ENCODE results near the gene SUFU. TPM values are rescaled to one million over a fixed set of nuclear protein-coding genes. Genes with fewer than 3 reads are reported as not detected.

SUFU gene
- total RNA-seq, 4 donors from 2014 or later = 5.3 to 10.0 (median 8.6) TPM

DNA sequence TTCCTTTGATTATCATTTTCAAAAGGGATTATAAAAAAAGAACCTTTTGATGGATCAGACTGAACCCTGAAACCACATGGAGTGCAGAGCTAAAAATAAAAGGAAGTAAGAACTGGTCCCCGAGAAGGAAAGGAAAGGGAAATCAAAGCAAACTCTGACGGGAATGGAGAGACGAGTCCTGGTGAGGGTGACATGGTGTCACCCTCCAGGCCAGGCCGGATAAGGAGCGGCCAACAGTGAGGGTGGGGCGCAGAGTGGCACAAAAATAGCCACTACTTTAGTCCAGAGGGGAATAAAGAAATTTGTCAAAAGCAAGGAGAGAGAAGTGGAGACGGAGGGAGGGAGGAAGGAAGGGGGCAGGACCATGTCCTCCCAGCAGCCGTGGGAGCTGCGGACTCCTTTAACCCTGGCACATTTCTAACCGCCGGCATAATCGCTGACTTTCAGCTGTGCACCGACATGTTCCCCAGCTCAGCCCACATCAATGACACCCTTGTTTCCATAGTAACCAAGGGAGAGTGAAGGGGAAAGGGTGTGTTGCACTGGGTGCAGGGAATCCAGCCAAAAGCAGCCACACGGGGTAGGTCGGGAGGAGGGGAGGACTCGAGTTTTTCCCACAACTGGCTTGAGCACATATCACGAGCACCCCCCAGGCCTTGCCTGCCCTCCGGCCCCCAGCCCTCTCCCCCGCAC lies 170.2 kb downstream of the SUFU start:
- Histone ChIP-seq H3K9me3 (no peaks in the 10 kb centered on the region), H3K27me3 (no peaks in the 10 kb centered on the region), H3K36me3 (no peaks in the 10 kb centered on the region), H3K4me3 (peak overlapping the region in 1 of 2 donors; percentile 29), H3K27ac (peak overlapping the region; percentile 6 to 81 (median 79)), H3K4me1 (peaks cover 4 to 80% (median 49%) of the 10 kb centered on the region in 3 donors)
- TF ChIP-seq POLR2A (IDR thresholded peaks at IDR 0.05) (no peak), POLR2AphosphoS5 (IDR thresholded peaks at IDR 0.05) (peak; percentile 21), EP300 (IDR thresholded peaks at IDR 0.05) (no peak)
- ATAC-seq = peak; percentile 66
- WGBS, 2 donors (ENCODE audit: low coverage in 1 of 2) = 0% methylated on average over 8 to 13 of the region's 19 CpGs

DNA sequence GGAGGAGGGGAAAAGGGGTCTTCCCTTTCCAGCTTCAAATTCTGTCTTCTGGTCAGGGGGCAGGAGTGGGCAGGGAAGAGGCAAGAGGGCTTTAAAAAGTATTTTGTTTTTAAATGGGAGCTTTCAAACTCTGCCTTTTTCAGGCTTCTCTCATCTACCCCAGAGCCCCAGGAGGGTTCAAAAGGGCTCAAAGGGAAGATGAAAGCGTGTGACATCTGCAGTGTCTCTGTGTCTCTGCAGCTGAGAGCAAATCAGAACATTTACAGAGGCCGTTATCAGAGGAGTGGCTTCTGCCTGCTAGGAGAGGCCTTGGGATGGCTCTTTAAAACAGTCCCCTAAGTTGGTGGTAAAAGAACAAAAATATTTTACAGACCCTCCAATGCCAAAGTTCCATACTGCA lies 170.8 kb downstream of the SUFU start:
- no peak for ATAC-seq
- Histone ChIP-seq H3K9me3 (no peaks in the 10 kb centered on the region), H3K36me3 (no peaks in the 10 kb centered on the region), H3K27me3 (no peaks in the 10 kb centered on the region), H3K4me3 (peak overlapping the region in 1 of 2 donors; percentile 29), H3K27ac (peak overlapping the region; percentile 6 to 81 (median 79)), H3K4me1 (peaks cover 4 to 78% (median 45%) of the 10 kb centered on the region in 3 donors)
- 20 to 26% methylated on average over 1 to 2 of the region's 2 CpGs for WGBS, 2 donors (ENCODE audit: low coverage in 1 of 2)
- TF ChIP-seq POLR2AphosphoS5 (IDR thresholded peaks at IDR 0.05) (no peak), POLR2A (IDR thresholded peaks at IDR 0.05) (no peak), EP300 (IDR thresholded peaks at IDR 0.05) (no peak)
- TF ChIP-seq, protein P1, sequence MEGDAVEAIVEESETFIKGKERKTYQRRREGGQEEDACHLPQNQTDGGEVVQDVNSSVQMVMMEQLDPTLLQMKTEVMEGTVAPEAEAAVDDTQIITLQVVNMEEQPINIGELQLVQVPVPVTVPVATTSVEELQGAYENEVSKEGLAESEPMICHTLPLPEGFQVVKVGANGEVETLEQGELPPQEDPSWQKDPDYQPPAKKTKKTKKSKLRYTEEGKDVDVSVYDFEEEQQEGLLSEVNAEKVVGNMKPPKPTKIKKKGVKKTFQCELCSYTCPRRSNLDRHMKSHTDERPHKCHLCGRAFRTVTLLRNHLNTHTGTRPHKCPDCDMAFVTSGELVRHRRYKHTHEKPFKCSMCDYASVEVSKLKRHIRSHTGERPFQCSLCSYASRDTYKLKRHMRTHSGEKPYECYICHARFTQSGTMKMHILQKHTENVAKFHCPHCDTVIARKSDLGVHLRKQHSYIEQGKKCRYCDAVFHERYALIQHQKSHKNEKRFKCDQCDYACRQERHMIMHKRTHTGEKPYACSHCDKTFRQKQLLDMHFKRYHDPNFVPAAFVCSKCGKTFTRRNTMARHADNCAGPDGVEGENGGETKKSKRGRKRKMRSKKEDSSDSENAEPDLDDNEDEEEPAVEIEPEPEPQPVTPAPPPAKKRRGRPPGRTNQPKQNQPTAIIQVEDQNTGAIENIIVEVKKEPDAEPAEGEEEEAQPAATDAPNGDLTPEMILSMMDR (IDR thresholded peaks at IDR 0.05) = no peak

DNA sequence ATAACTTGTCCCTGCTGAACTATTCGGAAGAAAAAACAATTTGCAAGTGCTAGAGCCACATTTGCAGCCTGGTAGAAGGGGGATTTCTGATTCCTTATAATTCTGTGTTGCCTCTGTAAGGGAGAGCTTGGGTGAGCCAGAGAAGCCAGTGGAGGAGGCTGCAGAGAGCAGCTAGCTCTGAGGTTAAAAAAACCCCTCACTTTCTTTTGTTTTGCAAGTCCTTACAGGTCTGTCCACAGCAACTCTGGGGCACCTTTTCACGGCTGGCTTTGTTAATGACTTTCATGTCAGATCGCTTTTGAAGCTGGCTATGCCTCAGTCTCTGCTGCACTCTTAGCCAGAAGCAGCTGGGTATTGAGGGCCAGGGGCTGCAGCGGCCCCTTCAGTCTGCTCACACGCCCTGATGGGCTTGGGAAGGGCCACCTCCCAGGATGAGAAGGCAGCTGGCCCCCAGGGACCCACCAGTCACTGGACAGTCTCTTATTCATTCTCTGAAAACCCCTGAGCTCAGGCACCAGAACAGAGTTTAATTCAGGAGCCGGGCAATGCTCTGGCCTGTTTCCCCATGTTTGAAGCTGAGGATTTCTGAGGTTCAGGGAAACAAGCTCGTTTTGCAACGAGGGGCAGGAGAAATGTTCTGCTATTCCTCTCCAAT lies 171.4 kb downstream of the SUFU start:
- no peak for TF ChIP-seq POLR2AphosphoS5 (IDR thresholded peaks at IDR 0.05)
- TF ChIP-seq POLR2A (IDR thresholded peaks at IDR 0.05) = no peak
- no peak for TF ChIP-seq EP300 (IDR thresholded peaks at IDR 0.05)
- TF ChIP-seq, protein P1 (IDR thresholded peaks at IDR 0.05) = no peak
- no peak for ATAC-seq
- Histone ChIP-seq H3K27ac (peak overlapping the region in 3 of 4 donors; percentile 78 to 81 (median 80)), H3K36me3 (no peaks in the 10 kb centered on the region), H3K9me3 (no peaks in the 10 kb centered on the region), H3K4me1 (peaks cover 4 to 72% (median 42%) of the 10 kb centered on the region in 3 donors), H3K4me3 (no peak overlapping the region), H3K27me3 (no peaks in the 10 kb centered on the region)
- 18 to 37% methylated on average over 2 to 3 of the region's 8 CpGs for whole genome bisulfite sequencing, 2 donors (ENCODE audit: low coverage in 1 of 2)

DNA sequence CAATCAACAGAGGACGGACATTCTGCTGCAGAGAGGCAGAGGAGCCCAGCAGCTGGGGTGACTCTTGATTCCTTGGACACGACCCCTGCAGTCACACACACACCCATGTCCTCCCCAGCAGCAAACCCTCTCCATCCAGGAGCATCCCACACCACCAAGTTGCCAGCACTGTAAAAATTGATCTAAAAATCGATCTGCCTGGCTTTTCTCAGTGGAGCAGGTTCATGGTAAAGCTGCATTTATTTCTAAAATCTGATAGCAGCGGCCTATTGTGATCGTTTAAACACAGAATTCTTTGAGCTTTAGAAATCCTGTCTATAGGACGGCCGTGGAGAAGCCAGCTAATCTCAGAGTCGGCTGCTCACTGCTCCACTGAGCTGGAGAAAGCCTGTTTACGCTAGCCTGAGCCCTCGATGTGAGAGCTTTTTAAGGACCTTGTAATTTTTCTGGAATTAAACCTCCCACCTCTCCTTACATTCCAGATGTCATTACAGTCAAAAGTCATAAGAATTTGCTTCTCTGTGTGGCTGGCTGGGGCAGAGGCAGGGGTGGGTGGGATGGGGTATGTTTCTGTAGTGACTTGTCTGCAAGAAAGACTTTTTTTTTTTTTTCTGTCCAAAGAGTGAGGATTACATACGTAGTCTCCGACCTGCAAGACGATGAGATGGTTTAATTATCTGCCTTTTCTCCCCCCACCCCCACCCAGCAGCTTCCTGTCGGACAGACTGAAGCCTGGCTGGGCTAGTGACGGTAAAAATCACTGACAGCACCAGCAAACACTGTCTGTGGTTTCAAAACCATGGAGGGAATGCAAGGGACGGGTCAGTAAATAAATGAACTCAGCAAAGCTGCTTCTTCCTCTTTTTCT lies 172.1 kb downstream of the SUFU start:
- TF ChIP-seq, protein P1 (IDR thresholded peaks at IDR 0.05) = no peak
- H3K27ac ChIP-seq = peak overlapping the region in 3 of 4 donors; percentile 78 to 81 (median 80)
- peak; percentile 41 for ATAC-seq
- no peaks in the 10 kb centered on the region for H3K36me3 ChIP-seq
- no peaks in the 10 kb centered on the region for H3K27me3 ChIP-seq
- 11% methylated on average over 10 to 11 of the region's 16 CpGs for WGBS, 2 donors (ENCODE audit: low coverage in 1 of 2)
- no peaks in the 10 kb centered on the region for H3K9me3 ChIP-seq
- H3K4me1 ChIP-seq = peaks cover 4 to 71% (median 42%) of the 10 kb centered on the region in 3 donors
- no peak overlapping the region for H3K4me3 ChIP-seq

Measured in gastroesophageal sphincter (tissue), 4 donors.